Left cardiac atrium (tissue), 4 donors: ENCODE data around the gene ZNF469. TPM values are rescaled to one million over a fixed set of nuclear protein-coding genes. Genes with fewer than 3 reads are reported as not detected.

Source experiments
- ATAC-seq, 2 donors: fragments of 200-7000 bp; cut with Tn5 transposase; one replicate each; pipeline ENCODE4 v1.9.1; 2020; ENCODE audit warnings: mild to moderate bottlenecking in 2 of 2, moderate library complexity in 2 of 2
- DNase-seq: peaks from one replicate; pipeline ENCODE4 v3.0.0-alpha.2; 2020
- intact Hi-C, 2 donors: fragments of 100-400 bp; cut with DNase I; formaldehyde crosslinking; loops; one replicate each; pipeline versions ENCODE4 v1.14.1 to v1.15.1; 2022 to 2023
- long read RNA-seq: library from polyadenylated mRNA; unstranded; transcript quantifications from one replicate; pipeline ENCODE4 v2.0.0, GENCODE V29; 2021
- total RNA-seq, 2 donors: library from RNA; stranded (reverse); fragmentation: NEBNext Ultra II Directional; extraction: Animal tissue kit (Norgen Biotek cat#: 25700); gene quantifications; one replicate each; pipeline ENCODE4 v1.2.1, GENCODE V29; 2021
- donor health status: DM: no; HTN: yes; CAD: no.
- donor health status: DM: no; HTN: yes; CAD: no; lungs with severe emphysema.
- donor health status: DM: yes; HTN: yes; CAD: no.
- donor health status: Dilated cardiomyopathy.

ZNF469 gene
- total RNA-seq, result 1 to 10 TPM in 1 of 2 donors, under 1 TPM in 1; 0.65 to 1.7 TPM
- long read RNA-seq, full-length matches to known transcripts, result 2 of 2 reads
- long read RNA-seq, partial matches to known transcripts, result 0 of 2 reads
- long read RNA-seq, other reads (novel, unspliced or antisense), result 0 of 2 reads

- no peak for DNase-seq
- ATAC-seq, result peak; percentile 54 to 62
- intact Hi-C loops, result no loop called here
These were observed at the start of gene ZNF469 for GRCh38 chr16:88382491-88383400. Gene ZNF469 (plus strand): TSS chr16:88382959. CDS start chr16:88427471, 44,512 bp downstream.

GRCh38 chr16:88333848-88334777, 48.6 kb upstream of the ZNF469 start:
- DNase-seq, result no peak
- no peak for ATAC-seq
- intact Hi-C loops, result no loop called here

- ATAC-seq, result no peak
- intact Hi-C loops, result no loop called here
- no peak for DNase-seq
These were observed 47.7 kb upstream of the ZNF469 start for GRCh38 chr16:88334778-88335720.

- no peak for DNase-seq
- intact Hi-C loops, result no loop called here
- no peak for ATAC-seq
These were observed 45.7 kb upstream of the ZNF469 start for GRCh38 chr16:88337021-88337420.

- no peak for ATAC-seq
- intact Hi-C loops, result no loop called here
- no peak for DNase-seq
These were observed 45.2 kb upstream of the ZNF469 start for GRCh38 chr16:88337538-88337937.

GRCh38 chr16:88338111-88338510, 44.6 kb upstream of the ZNF469 start:
- ATAC-seq, result peak in 1 of 2 donors; percentile 24
- no peak for DNase-seq

GRCh38 chr16:88338896-88339295, 43.9 kb upstream of the ZNF469 start:
- ATAC-seq (no peak), DNase-seq (no peak)
- intact Hi-C loops, result no loop called here

More at GRCh38 chr16:88338111-88338510, 44.6 kb upstream of the ZNF469 start:
- intact Hi-C loops, result no loop called here

- ATAC-seq, result no peak
- intact Hi-C loops, result no loop called here
- DNase-seq, result no peak
These were observed 42.6 kb upstream of the ZNF469 start for GRCh38 chr16:88339930-88340754.

- ATAC-seq (no peak), DNase-seq (no peak)
- intact Hi-C loops, result no loop called here
These were observed 42.0 kb upstream of the ZNF469 start for GRCh38 chr16:88340755-88341150.

- intact Hi-C loops, result no loop called here
- ATAC-seq, result no peak
- peak; percentile 7 for DNase-seq
These were observed 41.0 kb upstream of the ZNF469 start for GRCh38 chr16:88341551-88342290.

GRCh38 chr16:88342491-88342890, 40.3 kb upstream of the ZNF469 start:
- intact Hi-C loops, result no loop called here
- ATAC-seq, result no peak
- DNase-seq, result no peak

- DNase-seq, result peak; percentile 8
- intact Hi-C loops, result no loop called here
- no peak for ATAC-seq
These were observed 39.4 kb upstream of the ZNF469 start for GRCh38 chr16:88343271-88343791.

GRCh38 chr16:88344411-88345030, 38.2 kb upstream of the ZNF469 start:
- ATAC-seq (no peak), DNase-seq (peak; percentile 9)
- intact Hi-C loops, result no loop called here

GRCh38 chr16:88345031-88345720, 37.6 kb upstream of the ZNF469 start:
- intact Hi-C loops, result no loop called here
- ATAC-seq, result no peak
- peak; percentile 17 for DNase-seq

- intact Hi-C loops, result no loop called here
- no peak for ATAC-seq
- DNase-seq, result peak; percentile 22
These were observed 36.8 kb upstream of the ZNF469 start for GRCh38 chr16:88345721-88346560.
